Measurements from ENCODE around the gene COBL.

Gene COBL

DNA sequence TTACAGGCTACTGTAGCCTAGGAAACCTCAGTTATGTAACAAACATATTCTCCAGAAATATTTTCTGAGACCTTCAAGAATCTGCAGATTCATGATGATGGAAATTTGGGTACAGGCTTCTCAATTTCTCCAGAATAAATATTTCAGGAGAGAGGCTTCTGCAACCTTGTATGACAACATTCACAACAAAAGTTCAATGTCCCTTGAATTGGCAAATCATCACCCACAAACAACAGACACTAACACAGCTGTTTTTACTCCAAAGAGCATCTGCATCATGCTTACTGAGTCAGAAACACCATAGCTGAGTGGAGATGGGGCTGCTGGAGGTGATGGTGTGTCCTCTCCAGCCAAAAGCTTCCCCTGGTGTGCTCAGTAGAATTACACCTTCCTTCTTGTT, 9.3 kb upstream of the COBL start:
- no peak for ATAC-seq

GRCh38 chr7:51325261-51325676, 8.7 kb upstream of the COBL start:
- no peak for ATAC-seq

- ATAC-seq, result no peak
Measured at GRCh38 chr7:51324206-51324898, 7.7 kb upstream of the COBL start.

GRCh38 chr7:51321961-51322515, 5.4 kb upstream of the COBL start:
- ATAC-seq, result no peak

- ATAC-seq, result no peak
Measured at GRCh38 chr7:51318886-51319579, 2.4 kb upstream of the COBL start.

- ATAC-seq, result no peak
Measured at GRCh38 chr7:51318001-51318400, 1.4 kb upstream of the COBL start.

GRCh38 chr7:51317582-51317910, 937 bp upstream of the COBL start:
- ATAC-seq, result no peak

GRCh38 chr7:51316262-51316665, 345 bp downstream of the COBL start:
- ATAC-seq, result no peak

GRCh38 chr7:51315393-51316261, 982 bp downstream of the COBL start:
- ATAC-seq, result no peak

DNA sequence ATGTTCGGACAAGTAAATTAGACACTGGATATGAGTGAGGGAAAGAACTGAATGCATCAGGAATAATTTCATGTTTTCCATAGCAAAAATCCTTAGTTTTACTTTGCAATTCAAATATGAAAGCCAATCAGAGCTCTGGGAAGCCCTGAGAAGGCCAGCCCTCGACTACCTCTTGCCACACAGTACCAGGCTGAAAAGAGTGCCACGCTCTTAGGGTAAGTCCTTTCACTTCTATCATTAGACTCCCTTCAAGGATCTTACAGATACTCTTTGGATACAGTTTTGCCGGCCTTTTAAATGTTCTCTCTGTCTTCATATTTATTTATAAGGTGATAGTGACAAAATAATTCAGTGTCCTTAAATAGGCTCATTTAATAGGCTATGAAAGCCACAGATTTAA, 1.9 kb downstream of the COBL start:
- no peak for ATAC-seq

DNA sequence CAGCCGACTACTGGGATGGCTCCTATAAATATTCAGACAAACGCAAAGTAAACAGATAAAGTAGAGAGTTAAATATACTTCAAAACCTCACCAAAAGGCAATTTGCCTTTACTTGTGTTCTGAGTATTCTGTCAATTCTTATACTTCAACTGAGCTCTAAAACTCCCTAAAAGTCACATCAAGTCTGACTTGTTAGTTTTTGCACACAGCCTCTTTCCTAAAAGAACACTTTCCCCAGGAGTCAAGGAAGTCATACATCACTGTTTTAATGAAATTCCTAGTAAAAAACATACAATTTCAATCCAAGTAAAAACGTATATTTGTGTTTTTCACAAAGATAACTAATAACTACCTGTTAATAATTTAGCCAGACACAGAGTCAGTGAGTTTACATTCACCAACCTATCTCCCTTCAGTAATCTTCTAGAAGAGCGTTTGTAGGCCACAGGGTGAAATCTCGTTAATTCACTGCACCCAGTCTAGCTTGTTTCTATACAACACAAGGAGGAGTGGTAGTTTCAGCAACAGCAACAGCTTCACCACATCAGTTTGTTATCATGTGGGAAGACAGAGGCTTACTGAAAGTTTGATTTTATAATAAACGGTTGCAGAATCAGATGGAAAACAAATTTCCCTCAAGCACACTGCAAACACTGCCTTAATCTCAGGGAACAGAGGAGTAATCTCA, 2.7 kb downstream of the COBL start:
- ATAC-seq, result no peak

DNA sequence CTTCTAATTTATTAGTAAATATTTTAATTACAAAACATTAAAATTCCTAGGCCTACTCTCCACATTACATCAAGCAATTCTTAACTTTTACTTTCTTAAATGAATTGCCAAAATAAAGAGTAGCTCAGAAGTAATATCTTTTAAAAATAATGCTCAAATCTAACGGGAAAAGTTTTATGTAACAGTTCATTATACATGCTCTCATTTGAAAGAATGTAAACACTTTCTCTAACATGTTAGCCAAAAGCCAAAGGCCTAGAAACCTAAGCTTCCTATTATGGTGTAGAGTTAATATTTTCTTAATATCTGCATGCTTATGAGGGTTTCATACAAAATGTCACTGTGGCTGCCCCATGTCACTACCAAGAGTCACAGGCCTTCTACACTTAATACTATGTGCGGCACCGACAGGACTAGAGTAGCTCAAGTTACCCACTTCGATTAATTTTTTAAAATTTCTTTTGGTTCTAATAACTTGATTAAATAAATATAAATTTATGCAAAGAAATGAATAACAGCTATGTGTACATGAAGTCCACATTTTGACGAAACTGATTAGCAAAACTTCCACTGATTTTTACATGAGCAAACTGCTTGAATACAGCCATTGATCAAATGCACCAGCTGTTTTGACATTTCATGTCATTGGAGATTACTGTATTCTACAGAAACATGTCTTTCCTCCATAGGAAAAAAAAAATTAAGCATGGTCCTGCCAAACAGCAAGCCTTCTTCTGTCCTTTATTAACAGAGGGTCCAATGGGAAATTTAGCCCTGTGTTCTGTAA, 3.5 kb downstream of the COBL start:
- ATAC-seq, result no peak

DNA sequence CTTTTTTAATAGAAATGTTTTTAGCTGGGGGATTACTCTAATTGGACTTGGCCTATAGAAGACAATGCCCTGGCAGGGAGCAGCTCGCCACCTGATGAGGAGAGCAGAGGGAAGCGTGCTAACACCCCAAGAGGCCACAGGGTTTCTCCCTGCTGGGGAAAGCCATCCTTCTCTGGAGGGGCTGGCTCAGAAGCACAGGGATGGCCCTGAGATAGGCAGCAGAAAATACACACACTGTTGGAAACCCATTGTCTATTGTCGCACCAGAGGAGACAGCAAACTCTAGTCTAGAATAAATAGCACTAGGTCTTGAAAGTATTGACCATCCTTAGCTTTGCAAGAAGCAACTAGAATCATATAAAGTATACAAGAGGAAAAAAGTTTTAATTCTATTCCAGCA, 5.4 kb downstream of the COBL start:
- ATAC-seq, result no peak

GRCh38 chr7:51310131-51310583, 6.5 kb downstream of the COBL start:
- no peak for ATAC-seq

- no peak for ATAC-seq
Measured at GRCh38 chr7:51309361-51310130, 7.1 kb downstream of the COBL start.

- ATAC-seq, result no peak
Measured at GRCh38 chr7:51308696-51309095, 7.9 kb downstream of the COBL start.

GRCh38 chr7:51308265-51308664, 8.3 kb downstream of the COBL start:
- no peak for ATAC-seq

- ATAC-seq, result no peak
Measured at GRCh38 chr7:51307651-51308210, 8.9 kb downstream of the COBL start.

DNA sequence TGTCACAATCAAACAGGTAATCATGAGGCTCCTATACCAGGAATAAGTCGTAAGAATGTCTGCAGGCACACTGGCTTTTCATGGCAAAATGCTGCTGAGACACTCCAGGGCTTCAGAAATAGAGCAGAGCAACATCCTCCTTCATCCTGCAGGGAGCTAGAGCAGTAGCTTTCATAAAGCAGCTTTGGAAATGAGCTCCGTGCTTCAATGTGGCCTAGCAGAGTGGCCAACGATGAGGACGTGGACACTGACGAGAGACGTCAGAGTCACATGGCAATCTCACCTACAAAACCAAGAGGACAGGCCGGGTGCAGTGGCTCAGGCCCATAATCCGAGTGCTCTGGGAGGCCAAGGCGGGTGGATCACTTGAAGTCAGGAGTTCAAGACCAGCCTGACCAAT, 9.8 kb downstream of the COBL start:
- no peak for ATAC-seq

- ATAC-seq, result no peak
Measured at GRCh38 chr7:51304729-51305128, 11.9 kb downstream of the COBL start.

DNA sequence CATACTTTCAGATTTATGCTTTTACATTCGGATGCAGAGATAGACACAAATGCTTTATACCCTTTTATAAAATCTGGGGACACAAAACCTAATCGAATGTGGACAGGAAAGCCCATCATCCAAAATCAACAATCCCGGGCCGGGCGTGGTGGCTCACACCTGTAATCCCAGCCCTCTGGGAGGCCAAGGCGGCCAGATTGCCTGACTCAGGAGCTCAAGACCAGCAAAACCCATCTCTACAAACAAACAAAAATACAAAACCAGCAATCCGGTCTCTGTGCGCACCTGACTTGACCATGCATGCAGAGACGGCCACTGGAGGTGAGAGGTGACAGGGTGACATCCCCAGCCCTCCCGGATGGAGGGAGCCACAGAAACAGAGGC, 13.5 kb downstream of the COBL start:
- ATAC-seq, result no peak
